ENCODE results near the gene MADCAM1.
A peak's percentile ranks its signal among the peaks of the same experiment; 100 is the strongest.

MADCAM1 gene

DNA sequence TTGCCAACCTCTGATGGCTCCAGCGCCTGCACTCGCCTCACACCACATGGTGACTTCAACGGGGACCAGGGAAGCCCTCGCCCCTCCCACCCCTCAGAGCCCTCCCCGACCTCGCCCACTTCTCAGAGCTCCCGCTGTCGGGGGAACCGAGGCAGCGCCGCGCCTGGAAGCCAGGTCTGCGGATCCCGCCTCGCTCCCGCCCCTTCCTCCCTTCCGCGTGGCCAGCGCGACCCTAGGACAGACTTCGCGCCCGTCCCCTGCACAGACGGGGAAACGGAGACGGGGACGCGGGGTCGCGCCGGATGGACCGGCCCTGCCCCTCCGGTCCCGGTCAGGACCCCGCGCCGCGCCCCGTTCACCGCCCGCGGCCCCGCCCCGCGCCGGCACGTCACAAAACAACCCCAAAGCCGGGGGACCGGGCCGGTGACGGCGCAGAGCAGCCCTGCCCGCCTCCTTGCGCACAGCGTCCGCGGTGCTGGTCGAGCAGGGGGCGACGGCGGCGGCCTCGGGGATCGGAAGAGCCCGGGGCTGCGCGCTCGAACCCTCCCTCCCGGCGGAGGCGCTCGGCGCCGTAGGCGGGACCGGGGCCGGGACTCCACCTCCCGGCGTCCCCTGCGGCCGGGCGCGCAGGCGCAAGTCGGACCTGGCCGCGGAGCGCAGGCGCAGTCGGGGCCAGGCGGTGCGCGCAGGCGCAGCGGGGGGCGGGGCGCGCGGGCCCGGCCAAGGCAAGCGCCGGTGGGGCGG is 34.9 kb downstream of the MADCAM1 start:
- peak in 51 of 56 donors; percentile 27 to 86 (median 72) for DNase-seq

DNA sequence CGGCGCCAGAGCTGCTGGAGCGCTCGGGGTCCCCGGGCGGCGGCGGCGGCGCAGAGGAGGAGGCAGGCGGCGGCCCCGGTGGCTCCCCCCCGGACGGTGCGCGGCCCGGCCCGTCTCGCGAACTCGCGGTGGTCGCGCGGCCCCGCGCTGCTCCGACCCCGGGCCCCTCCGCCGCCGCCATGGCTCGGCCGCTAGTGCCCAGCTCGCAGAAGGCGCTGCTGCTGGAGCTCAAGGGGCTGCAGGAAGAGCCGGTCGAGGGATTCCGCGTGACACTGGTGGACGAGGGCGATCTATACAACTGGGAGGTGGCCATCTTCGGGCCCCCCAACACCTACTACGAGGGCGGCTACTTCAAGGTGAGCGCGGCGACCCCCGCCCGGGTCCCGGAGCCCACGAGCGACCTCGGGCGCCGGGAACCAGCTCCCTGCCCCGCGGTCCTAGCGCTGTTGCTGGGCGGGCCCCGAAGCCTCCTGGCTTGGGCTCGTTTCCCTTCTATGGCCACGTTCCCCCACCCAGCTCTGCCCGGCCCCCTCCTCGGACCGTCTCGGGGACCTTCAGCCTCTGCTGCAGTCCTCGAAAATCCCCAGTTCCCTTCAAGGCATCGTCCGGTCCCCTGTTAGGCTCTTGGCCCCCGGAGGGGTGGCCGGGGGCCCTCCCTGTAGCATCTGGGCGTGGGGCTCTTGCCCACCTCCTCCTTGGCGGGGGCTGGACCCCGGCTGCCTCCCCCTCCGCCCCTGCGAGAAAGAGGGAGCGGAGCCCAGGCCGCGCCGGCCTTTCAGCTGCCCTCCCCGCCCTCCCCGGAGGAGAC is 35.7 kb downstream of the MADCAM1 start, which contains the start of gene CDC34:
Gene CDC34, plus strand, starts transcription at position 8 of the 808 bp plus-strand sequence. Its CDS starts 172 bp downstream, at position 180.
- DNase-seq, result peak in 7 of 56 donors; percentile 42 to 63 (median 52)

DNA sequence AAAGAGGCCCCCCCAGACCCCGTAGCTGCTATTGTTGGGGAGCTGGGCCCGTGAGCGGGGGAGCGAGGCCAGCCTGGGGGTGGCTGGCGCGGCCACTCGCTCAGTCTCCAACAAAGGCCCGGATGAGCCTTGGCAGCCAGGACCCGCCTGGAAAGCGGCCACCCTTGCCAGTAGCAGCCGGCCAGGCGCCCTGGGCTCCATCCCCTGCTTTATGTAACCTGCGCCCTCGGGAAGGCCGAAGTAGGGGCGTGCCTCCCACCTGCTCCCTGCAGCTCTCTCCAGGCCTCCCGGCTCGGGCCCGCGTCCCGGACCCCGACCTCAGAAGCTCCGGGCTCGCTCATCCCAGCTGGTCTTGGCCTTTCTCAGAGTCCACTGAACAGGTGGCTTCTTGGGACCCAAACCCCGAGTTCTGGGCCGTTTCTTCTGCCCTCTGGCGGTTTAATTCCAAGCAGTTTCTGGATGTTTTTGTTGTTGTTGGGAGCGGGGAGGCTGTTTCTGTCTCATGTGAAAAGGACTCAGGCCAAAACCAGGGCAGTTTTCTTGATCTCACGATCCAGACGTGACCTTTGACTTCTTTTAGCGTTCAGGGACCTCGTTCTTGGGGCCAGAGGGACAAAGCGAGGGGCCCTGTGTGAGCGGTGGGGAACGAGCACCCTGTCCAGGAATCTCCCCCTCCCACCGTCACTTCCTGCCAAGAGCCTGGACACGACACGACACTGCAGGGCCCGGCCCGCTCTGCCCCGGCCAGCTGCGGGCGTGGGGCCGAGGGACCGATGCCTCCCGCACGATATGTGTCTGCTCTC is 36.5 kb downstream of the MADCAM1 start:
- peak in 55 of 56 donors; percentile 20 to 88 (median 76) for DNase-seq

DNA sequence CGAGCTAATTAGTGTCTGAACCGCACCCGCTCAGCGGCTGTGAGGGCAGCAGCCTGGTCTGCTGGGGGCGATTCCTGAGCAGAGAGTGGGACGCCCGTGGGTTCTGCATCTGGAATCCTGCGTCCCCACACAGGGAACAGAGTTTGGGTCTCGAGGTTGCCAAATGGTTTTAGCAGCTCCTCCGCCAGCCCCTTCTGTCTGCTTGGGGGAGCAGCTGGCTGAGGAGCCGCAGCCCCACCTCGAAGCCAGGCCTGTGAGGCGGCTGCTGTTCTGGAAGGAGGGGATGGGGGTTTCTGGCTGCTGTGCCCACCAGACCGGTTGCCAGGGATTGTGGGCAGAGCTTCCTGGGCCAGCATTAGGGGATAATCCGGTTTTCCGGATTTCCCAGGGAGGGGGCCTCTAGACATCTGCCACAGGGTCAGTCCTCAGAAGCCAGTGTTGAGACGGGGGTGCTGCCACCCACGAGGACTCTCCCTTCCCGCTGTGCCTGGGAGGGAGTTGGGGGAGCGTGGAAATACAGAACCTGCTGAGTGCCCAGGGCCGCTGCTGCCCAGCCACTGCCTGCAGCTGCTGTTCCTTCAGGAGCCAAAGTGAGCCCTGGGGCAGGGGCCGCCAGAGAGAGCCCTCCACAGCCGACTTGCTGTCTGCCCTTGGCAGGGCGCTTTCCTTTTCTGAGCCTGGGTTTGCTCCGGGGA is 37.2 kb downstream of the MADCAM1 start:
- no peak for DNase-seq

DNA sequence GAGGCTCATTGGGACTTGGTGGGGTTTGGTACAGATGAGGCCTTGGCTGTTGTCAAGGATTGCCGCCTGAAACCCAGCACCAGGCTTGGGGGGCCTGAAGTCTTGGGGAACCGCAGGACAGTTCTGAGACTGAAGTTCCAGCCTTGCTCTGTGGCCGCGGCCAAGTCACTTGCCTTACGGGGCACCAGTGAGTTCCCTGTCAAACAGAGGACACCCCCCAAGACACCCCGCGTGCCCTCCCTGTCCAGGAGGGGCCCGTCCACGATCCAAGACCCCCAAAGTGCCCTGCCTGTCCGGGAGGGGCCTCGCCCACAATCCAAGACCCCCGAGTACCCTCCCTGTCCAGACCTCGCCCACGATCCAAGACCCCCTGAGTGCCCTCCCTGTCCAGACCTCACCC is 37.8 kb downstream of the MADCAM1 start:
- DNase-seq, result no peak

DNA sequence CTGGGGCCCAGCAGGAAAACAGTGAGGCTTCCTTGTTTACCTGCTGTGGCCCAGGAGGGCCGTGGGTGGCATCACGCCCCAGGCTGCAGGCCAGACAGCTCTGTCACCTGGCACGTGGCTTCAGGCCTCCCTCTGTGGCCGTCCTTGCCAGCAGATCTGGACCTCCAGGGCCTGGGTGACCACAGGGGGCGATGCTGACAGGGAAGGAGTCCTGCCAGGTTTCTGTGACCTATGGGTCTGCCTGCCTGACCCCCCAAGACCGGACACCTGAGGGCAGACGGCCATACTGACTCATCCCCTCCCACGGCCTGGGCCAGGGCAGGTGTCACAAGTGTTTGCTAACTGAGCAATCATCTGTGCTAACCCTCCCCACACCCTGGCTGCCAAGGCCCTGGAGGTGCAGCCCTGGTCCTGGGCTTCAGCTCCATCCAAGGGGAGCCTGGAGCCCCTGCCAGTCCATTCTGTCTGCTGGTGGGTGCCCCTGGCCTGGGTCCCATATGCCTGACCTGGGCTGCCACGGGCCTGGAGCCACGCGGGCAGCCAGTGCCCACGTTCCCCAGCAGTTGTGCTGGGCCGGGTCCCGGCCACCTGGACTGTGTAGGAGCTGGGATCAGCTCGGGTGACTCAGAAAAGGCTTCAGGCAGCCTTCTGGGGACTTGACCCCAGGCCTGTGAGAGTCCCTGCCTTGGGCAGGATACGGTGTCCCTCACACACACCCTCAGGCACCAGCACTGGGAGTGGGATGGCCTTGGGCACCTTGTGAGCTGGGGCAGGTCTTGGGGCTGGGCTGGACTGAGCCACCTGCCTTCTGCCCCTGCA is 38.9 kb downstream of the MADCAM1 start:
- no peak for DNase-seq

DNA sequence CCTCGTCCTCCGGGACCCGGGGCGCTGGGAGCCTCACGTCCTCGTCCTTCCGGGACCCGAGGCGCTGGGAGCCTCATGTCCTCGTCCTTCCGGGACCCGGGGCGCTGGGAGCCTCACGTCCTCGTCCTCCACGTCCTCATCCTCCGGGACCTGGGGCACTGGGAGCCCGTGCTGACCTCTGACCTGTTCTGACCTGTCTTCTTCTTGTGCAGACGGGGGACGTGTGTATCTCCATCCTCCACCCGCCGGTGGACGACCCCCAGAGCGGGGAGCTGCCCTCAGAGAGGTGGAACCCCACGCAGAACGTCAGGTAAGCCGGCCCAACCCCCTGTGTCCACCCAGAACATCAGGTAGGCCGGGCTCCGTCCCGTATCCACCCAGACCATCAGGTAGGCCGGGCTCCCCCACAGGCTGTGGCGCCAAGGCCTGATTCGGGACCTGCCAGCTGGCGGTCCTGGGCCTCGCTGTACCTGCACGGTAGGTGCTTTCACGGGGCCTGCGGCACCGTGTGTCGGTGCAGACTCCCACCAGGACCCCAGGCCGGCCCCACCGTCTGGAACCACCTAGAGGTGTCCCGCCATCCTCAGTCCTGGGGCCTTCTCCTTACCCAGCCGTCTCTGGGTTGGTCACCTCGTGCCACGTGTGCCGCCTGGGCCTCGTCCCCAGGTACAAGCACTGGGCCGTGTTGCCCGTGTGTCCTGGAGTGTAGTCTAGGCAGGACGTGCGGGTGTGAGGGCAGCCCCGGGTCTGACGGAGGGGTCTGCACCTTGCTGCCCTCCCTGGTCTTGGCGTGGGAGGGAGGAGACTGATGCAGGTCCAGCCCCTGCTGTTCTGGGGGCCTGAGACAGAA is 40.0 kb downstream of the MADCAM1 start:
- DNase-seq, result no peak

DNA sequence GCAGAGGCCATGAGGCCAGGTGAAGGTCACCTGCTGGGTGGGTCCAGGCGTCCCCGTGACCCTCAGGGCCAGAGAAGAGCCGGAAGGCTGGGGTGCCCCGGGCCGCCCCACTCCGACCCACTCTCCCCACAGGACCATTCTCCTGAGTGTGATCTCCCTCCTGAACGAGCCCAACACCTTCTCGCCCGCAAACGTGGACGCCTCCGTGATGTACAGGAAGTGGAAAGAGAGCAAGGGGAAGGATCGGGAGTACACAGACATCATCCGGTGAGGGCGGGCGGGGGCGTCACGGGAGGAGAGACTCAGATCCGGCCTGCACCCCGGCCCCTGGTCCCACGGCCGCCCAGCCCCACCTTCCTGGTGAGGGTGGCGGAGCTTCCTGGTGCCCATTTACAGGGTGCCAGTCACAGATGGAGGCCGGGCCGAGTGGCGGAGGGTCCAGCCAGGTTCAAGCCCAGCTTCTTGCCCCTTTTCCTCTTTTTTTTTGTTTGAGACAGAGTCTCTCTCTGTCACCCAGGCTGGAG is 40.7 kb downstream of the MADCAM1 start:
- DNase-seq, result no peak

DNA sequence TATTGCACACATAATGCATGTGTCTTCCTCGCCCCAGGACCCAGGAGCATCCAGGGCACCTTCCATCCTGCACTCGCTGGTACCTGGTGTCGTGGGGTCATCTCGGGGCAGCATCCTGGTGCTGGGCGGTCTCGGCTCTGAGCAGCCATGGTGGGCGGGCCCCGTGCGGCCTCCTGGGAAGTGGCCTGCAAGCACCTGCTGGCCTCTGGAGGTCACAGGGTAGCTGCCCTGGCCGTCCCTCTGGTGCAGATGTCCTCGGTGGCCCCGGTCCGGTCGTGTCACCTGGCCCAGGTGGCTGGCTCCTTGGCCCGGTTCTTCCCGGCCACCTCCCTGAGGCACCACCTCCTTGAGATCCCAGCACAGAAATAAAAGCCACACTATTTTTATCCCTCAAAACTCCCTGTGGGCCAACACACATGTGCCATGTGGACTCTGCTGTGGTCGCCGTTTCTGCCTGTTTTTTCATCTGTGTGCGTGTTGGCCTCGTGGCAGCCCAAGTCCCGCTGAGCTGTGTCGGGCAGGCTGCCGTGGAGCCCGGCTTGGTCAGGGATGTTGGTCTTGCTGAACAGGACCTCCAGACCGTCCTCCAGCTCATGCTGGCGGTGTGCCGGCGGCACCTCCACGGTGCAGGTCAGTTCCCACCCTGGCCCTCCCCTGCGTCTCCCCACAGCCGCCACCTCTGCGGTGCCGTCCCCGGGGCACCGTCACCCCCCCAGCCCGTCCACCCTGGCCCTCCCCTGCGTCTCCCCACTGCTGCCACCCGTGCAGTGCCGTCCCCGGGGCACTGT is 42.5 kb downstream of the MADCAM1 start:
- no peak for DNase-seq

DNA sequence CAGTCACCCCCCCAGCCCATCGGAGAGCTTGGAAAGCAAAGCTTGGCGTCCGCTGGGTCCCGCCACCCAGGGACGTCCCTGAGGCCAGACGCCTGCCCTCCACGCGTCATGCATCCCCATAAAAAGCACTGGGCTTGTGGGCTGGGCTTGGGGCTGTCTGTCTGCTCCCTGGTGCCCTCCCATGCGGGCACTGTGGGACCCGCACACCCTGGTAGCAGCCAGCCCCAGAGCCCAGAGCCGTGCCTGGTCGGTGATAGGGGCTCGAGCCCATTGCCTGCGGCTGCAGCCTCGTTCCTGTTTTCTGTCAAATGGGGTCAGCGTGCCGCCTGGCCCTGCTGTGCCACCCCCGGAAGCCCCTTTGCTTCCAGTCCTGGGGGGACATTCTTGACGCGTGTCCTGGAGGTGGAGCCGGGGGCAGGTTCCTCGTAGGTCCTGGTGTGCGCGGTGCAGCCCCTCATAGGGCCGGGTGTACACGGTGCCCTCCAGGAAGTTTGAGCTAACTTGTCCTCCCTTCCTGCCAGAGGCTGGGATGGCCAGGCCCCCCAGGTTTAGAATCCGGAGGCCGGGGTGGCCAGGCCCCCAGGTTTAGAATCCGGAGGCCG is 43.2 kb downstream of the MADCAM1 start:
- no peak for DNase-seq

DNA sequence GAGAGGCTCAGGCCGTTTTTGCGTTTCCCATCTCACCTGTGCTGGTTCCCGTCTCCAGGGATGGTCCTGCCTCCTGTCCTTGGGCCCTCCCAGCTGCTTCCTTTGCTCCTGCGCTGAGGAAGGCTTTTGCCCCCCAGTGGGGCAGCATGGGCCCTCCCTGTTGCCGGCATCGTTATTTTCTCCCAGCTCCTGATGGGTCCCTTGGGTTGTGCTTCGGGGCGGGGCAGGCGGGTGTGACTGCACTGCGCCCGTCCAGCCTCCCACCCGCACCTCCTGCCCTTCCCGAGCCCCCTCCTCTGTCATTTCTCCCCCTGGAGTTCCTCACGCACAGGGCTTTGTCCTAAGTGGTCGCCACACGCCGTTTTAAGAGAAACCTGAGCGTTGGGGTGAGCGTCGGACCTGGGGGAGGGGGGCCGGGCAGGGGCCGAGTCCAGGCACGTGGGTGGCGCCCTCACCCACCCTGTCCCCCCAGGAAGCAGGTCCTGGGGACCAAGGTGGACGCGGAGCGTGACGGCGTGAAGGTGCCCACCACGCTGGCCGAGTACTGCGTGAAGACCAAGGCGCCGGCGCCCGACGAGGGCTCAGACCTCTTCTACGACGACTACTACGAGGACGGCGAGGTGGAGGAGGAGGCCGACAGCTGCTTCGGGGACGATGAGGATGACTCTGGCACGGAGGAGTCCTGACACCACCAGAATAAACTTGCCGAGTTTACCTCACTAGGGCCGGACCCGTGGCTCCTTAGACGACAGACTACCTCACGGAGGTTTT is 44.8 kb downstream of the MADCAM1 start:
- no peak for DNase-seq

DNA sequence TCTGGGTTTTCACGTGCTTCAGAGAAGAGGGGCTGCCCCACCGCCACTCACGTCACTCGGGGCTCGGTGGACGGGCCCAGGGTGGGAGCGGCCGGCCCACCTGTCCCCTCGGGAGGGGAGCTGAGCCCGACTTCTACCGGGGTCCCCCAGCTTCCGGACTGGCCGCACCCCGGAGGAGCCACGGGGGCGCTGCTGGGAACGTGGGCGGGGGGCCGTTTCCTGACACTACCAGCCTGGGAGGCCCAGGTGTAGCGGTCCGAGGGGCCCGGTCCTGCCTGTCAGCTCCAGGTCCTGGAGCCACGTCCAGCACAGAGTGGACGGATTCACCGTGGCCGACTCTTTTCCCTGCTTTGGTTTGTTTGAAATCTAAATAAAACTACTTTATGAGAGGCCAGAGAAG is 45.4 kb downstream of the MADCAM1 start:
- DNase-seq, result no peak

DNA sequence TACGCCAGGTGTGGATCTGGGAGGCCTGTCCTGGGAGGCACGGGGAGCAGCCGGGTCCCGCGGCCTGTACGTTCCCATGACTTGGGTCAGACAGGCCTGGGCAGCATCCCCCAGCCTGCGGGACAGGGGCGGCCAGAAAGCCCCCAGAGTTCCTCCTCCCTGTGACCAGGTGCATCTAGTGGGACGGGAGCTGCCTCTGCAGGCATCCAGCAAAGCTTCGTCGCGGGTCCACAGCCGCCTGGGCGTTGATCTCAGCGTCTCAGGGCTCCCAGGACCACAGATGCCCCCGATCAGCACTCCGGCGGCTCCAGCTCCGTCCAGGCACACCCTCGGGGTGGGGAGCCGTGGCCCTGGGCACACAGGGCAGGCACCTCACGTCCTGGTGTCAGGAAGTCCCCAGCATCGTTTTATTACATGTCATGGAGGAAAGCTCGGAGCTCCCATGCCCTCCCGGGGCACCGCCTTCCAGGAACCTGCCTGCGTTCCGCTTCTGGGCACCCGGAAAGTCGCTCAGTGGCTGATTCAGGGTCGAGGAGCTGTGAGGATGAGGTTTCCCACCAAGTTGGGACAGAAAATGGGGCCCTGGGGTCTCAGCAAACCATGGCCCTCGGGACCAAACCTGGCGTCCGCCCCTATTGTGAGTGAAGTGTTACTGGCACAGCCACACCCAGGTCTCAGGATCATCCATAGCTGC is 46.0 kb downstream of the MADCAM1 start:
- no peak for DNase-seq

DNA sequence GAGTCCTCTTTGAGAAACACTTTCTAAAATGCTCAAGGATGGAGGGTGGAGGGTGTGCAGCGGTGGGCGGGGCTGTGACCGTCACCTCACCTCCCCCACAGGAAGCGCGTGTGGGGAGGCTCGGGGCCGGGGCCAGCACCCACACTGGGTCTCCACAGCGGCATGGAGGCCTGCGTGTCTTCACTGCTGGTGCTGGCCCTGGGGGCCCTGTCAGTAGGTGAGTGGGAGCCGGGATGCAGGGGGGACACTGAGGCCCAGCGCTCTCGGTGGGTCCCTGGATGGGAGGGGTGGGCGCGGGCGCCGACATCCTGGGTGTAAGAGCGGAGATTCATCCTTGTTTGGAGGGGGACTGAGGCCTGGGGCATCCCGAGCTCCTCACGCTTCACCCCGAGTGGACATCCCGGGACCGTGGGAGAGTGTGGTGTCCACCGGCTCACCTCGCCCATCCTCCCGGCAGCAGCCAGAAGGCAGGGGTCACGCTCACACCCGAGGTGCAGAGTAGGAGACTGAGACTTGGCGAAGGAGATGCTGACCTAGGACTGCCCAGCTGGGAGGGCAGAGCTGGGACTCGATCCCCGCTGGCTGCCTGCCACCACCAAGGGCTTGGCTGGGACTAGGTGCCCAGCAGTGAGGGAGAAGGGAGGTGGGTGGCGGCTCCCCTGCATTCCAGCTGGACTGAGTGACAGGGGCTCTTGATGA is 47.8 kb downstream of the MADCAM1 start, which contains the start of gene GZMM:
Gene GZMM, plus strand, starts transcription at position 144 of the 699 bp plus-strand sequence. Its CDS starts 19 bp downstream, at position 163.
- peak in 1 of 56 donors; percentile 5 for DNase-seq

DNA sequence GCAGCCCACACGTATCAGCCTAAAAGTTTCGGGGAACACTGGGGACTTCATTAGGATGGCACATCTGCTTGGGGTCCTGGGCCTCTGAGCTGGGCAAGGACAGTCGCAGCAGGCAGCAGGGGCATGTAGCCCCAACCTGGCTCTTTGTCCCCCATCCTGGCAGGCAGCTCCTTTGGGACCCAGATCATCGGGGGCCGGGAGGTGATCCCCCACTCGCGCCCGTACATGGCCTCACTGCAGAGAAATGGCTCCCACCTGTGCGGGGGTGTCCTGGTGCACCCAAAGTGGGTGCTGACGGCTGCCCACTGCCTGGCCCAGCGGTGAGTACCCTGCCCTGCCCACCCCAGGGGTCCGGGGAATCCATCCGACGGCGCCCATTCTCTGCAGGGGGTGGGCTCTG is 50.8 kb downstream of the MADCAM1 start:
- no peak for DNase-seq
